Panc1 (cell line): Measurements from ENCODE around the gene ZBTB46.

Experiments used
- POLR2AphosphoS5 ChIP-seq: IDR thresholded peaks from 2 replicates; pipeline ENCODE4 v1.6.1; 2012; ENCODE audit warnings: mild to moderate bottlenecking, low read depth, low read length, moderate library complexity
- REST ChIP-seq, 2 experiments: IDR thresholded peaks; 2 replicates each; pipeline ENCODE4 v1.6.1; 2011 to 2012; ENCODE audit warnings: low read depth in 2 of 2, control low read depth in 1 of 2, low read length in 1 of 2, mild to moderate bottlenecking in 1 of 2, moderate library complexity in 1 of 2; ENCODE audit not compliant: insufficient read depth in 1 of 2
- SIN3A ChIP-seq: IDR thresholded peaks from 2 replicates; pipeline ENCODE4 v1.6.1; 2012; ENCODE audit warnings: low read depth, mild to moderate bottlenecking, low read length, moderate library complexity, borderline replicate concordance; ENCODE audit not compliant: insufficient read depth
- TCF7L2 ChIP-seq: IDR thresholded peaks from 2 replicates; pipeline ENCODE4 v1.6.1; 2011; ENCODE audit warnings: mild to moderate bottlenecking, low read depth, low read length, inconsistent platforms
- TF ChIP-seq, protein P1 (sequence below): fragments of 450-650 bp; IDR thresholded peaks from 2 replicates; pipeline ENCODE4 v1.5.1; 2017; ENCODE audit warnings: mild to moderate bottlenecking

DNA sequence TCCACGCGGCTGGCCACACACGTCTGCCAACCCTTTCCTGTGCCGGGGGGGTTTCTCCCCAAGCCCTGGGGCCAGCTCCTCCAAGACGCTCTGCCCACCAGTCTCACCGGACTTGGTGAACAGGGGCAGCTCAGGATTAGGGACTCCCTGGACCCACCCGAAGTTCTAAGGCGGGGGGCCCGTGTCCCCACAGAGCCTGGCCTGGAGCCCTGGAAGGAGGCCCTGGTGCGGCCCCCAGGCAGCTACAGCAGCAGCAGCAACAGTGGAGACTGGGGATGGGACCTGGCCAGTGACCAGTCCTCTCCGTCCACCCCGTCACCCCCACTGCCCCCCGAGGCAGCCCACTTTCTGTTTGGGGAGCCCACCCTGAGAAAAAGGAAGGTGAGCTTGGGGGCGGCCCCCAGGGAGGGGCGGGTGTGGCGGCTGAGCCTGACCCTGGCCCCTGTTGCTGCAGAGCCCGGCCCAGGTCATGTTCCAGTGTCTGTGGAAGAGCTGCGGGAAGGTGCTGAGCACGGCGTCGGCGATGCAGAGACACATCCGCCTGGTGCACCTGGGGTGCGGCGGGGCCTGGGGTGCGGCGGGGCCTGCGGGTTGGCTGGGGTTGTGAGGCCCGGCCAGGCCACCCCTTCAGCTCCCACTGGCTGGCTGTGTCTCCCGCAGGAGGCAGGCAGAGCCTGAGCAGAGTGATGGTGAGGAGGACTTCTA, 89.2 kb downstream of the ZBTB46 start:
- TF ChIP-seq, protein P1, sequence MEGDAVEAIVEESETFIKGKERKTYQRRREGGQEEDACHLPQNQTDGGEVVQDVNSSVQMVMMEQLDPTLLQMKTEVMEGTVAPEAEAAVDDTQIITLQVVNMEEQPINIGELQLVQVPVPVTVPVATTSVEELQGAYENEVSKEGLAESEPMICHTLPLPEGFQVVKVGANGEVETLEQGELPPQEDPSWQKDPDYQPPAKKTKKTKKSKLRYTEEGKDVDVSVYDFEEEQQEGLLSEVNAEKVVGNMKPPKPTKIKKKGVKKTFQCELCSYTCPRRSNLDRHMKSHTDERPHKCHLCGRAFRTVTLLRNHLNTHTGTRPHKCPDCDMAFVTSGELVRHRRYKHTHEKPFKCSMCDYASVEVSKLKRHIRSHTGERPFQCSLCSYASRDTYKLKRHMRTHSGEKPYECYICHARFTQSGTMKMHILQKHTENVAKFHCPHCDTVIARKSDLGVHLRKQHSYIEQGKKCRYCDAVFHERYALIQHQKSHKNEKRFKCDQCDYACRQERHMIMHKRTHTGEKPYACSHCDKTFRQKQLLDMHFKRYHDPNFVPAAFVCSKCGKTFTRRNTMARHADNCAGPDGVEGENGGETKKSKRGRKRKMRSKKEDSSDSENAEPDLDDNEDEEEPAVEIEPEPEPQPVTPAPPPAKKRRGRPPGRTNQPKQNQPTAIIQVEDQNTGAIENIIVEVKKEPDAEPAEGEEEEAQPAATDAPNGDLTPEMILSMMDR, result no peak
- TF ChIP-seq POLR2AphosphoS5 (no peak), SIN3A (no peak), REST (IDR thresholded peaks at IDR 0.05; ENCODE audit: insufficient read depth in 1 of 2, low read depth in 2 of 2, low read length in 1 of 2) (no peak), TCF7L2 (no peak)
